ENCODE results near the gene KCNAB2.
"Not testable (repeated sequence)": the region's sequence is repeated elsewhere in the genome, so short reads cannot be mapped to it uniquely, and the experiment has no call there.

The KCNAB2 gene

DNA sequence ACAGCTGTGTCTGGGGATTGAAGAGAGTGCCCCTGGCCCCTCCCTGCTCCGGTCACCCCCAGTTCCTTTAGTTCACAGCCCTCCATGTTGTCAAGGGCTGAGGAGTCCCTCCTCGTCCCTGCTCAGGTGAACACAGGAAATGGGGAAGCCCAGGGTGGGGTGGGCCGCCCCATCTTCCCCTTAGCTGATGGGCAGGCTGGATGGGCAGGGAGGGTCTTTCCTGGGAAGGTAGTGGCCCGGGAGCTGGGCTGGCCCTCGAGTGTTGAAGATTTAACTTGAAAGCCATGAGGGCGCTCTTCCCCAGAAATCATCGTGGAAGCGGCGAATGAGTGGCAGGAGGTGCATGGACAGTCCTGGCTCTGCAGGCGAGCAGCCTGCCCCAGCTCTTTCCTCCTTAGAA lies 35.1 kb upstream of the KCNAB2 start:
- DNase-seq (ENCODE audit: low spot score) = no peak

DNA sequence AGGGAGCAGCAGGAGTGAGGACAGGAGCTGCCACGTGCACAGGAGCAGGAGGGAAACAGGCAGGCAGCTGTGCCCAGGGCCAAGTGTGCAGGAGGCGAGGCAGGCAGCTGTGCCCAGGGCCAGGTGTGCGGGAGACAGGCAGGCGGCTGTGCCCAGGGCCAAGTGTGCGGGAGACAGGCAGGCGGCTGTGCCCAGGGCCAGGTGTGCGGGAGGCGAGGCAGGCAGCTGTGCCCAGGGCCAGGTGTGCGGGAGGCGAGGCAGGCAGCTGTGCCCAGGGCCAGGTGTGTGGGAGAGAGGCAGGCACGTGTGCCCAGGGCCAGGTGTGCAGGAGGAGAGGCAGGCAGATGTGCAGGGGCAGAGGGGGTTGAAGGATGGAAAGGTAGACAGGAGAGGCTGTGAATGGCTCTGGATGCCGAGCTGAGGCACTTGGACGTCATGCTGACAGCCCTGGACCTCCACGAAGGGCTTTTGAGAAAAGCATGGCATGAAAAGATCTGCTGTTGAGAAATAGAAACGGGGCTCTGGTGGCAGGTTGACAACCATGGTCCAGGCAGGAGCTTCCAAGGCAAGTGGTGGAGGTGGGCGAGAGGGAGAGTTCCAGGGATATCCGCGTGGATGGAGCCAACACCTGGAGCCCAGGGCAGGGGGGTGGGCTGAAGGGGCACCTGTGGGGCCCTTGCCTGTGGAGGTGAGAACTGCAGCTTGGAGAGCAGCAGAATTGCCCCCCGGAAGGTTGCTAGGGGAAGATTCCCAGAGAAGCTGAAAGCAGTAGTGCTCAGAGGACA lies 34.3 kb upstream of the KCNAB2 start:
- no peak for DNase-seq (ENCODE audit: low spot score)

- DNase-seq (ENCODE audit: low spot score) = no peak
Measured at GRCh38 chr1:6011946-6012258, 33.8 kb upstream of the KCNAB2 start.

GRCh38 chr1:6012529-6013318 lies 33.0 kb upstream of the KCNAB2 start:
- no peak for DNase-seq (ENCODE audit: low spot score)

- DNase-seq (ENCODE audit: low spot score) = no peak
Measured at GRCh38 chr1:6013491-6013890, 32.2 kb upstream of the KCNAB2 start.

- DNase-seq (ENCODE audit: low spot score) = no peak
Measured at GRCh38 chr1:6014130-6014999, 31.3 kb upstream of the KCNAB2 start.

- no peak for DNase-seq (ENCODE audit: low spot score)
Measured at GRCh38 chr1:6016191-6016865, 29.4 kb upstream of the KCNAB2 start.

DNA sequence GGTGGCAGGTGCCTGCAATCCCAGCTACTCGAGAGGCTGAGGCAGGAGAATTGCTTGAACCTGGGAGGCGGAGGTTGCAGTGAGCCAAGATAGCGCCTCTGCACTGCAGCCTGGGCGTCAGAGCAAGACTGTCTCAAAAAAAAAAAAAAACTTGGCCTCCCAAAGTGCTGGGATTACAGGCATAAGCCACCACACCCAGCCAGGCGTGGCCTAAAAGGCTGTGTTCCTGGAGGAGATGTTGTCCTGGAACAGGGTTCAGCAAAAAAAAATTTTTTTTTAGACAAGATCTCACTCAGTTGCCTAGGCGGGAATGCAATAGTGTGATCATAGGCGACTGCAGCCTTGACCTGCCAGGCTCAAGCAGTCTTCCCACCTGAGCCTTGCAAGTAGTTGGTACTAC lies 28.0 kb upstream of the KCNAB2 start:
- DNase-seq (ENCODE audit: low spot score) = not testable (repeated sequence)

- DNase-seq (ENCODE audit: low spot score) = no peak
Measured at GRCh38 chr1:6019166-6019845, 26.4 kb upstream of the KCNAB2 start.

GRCh38 chr1:6022193-6022592 lies 23.5 kb upstream of the KCNAB2 start:
- no peak for DNase-seq (ENCODE audit: low spot score)

GRCh38 chr1:6023346-6023745 lies 22.3 kb upstream of the KCNAB2 start:
- DNase-seq (ENCODE audit: low spot score) = no peak

DNA sequence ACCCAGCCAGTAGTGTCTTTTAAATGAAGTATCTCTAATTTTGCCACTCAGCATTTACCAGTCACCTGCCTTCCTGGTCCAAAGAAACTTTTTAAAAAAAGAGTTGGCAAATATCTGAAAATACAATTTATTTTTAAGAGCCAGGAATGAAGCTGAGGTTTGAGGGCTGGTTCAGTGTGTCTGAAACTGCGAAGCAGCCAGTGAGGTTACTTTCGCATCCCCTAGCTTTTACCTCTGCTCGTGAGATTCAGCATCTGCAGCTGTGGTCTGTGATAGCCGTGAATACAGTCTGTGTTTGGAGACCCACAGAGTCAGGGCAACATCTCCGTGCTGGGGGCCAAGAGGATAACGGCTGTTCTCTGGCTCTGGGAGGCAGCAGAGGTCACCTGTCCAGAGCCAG lies 21.3 kb upstream of the KCNAB2 start:
- DNase-seq (ENCODE audit: low spot score) = no peak

DNA sequence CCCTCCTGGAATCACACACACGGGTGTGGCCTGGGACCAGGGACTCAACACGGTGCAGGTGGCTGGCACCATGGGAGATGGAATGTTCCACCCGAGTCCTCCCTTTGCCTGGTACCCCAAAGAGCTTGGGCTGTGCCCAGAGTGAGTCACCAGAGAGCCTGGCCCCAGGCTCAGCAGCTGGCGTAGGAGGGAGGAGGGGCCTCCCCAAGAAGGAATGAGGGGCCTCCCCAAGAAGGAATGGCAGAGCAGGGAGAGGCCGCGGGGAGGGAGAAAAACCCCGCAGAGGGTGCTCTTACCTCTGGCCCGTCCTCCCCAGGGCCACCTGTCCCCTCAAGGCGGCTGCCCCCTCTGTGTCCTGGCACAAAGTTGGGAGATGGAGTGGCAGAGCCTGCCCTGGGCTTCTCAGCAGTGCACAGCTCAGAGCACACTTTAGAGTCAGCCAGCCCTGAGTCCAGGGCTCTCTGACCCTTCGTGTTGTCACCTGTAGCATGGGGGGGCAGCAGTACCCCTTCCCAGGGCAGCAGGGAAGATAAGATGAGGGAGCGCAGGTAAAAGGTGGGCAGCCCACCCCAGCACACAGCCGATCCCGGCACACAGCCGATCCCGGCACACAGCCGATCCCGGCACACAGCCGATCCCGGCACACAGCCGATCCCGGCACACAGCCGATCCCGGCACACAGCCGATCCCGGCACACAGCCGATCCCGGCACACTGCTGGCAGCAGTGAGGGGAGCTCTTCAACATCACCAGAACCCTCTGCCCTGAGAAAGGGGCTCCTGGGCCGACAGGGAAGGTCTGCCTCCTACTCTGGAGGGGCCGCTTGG lies 20.2 kb upstream of the KCNAB2 start:
- DNase-seq (ENCODE audit: low spot score) = no peak

- DNase-seq (ENCODE audit: low spot score) = no peak
Measured at GRCh38 chr1:6026095-6026809, 19.4 kb upstream of the KCNAB2 start.

DNA sequence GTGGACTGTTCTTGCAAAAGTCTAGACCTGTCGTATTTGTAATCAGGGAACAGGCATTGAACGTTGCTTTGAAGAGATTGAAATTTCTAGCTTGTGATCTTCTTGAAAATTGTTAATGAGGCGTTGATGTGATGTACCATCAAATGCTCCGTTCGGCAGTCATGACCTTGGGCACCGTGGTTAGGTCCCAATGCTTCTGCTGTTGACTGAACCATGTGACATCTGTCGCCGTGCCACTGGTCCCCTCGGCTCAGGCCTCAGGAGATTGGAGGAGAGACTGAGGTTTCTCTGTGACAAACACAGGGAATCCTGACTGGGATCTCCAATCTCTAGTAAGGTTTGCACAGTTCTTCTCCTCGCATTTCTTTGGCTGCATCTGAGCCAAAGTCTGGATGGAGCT lies 18.1 kb upstream of the KCNAB2 start:
- no peak for DNase-seq (ENCODE audit: low spot score)

- DNase-seq (ENCODE audit: low spot score) = no peak
Measured at GRCh38 chr1:6028042-6028850, 17.4 kb upstream of the KCNAB2 start.

- DNase-seq (ENCODE audit: low spot score) = no peak
Measured at GRCh38 chr1:6029351-6029750, 16.3 kb upstream of the KCNAB2 start.

- DNase-seq (ENCODE audit: low spot score) = no peak
Measured at GRCh38 chr1:6030132-6030531, 15.6 kb upstream of the KCNAB2 start.
